Neural progenitor cell (in vitro differentiated cells): ENCODE measurements around the gene C2CD3. TPM values are rescaled to one million over a fixed set of nuclear protein-coding genes. Genes with fewer than 3 reads are reported as not detected.

ENCODE experiments used
- DNase-seq: peaks from one replicate; pipeline ENCODE4 v3.0.0-alpha.2; 2016; ENCODE audit warnings: low spot score
- H2AFZ ChIP-seq: fragments of 200-600 bp; sonication (generic); replicated peaks from 2 replicates; pipeline ENCODE4 v1.6.1; 2016; ENCODE audit warnings: antibody characterized with exemption
- H3F3A ChIP-seq: fragments of 200-600 bp; sonication (generic); 2 replicates; pipeline ENCODE4 v1.6.1; 2016; ENCODE audit warnings: antibody characterized with exemption, low read depth
- H3K27ac ChIP-seq: fragments of 200-600 bp; sonication (generic); 2 replicates; pipeline ENCODE4 v1.5.1; 2016; ENCODE audit warnings: mild to moderate bottlenecking
- H3K27me3 ChIP-seq: fragments of 200-600 bp; sonication (generic); 2 replicates; pipeline ENCODE4 v1.6.1; 2016; ENCODE audit warnings: mild to moderate bottlenecking, moderate library complexity
- H3K36me3 ChIP-seq: fragments of 200-600 bp; sonication (generic); 2 replicates; pipeline ENCODE4 v1.5.1; 2016
- H3K4me1 ChIP-seq: fragments of 200-600 bp; sonication (generic); 2 replicates; pipeline ENCODE4 v1.6.1; 2016; ENCODE audit warnings: mixed run types
- H3K4me2 ChIP-seq: fragments of 200-600 bp; sonication (generic); 2 replicates; pipeline ENCODE4 v1.6.1; 2016
- H3K4me3 ChIP-seq: fragments of 200-600 bp; sonication (generic); 2 replicates; pipeline ENCODE4 v1.5.1; 2016
- H3K79me2 ChIP-seq: fragments of 200-600 bp; sonication (generic); 2 replicates; pipeline ENCODE4 v1.6.1; 2016; ENCODE audit warnings: low read depth
- H3K9ac ChIP-seq: fragments of 200-600 bp; sonication (generic); 2 replicates; pipeline ENCODE4 v1.6.1; 2016
- H3K9me3 ChIP-seq: fragments of 200-600 bp; sonication (generic); 2 replicates; pipeline ENCODE4 v1.5.1; 2016; ENCODE audit warnings: low read depth
- H4K20me1 ChIP-seq: fragments of 200-600 bp; sonication (generic); 2 replicates; pipeline ENCODE4 v1.6.1; 2016; ENCODE audit warnings: low read depth
- H3K27ac Mint-ChIP-seq: 3 replicates; pipeline ENCODE4 v1.8.0; 2021; ENCODE audit warnings: mixed read lengths
- H3K27me3 Mint-ChIP-seq: 2 replicates; pipeline ENCODE4 v1.8.0; 2022; ENCODE audit warnings: low read depth, mild to moderate bottlenecking, inconsistent platforms, moderate library complexity, mixed read lengths; ENCODE audit not compliant: insufficient read depth
- H3K36me3 Mint-ChIP-seq: 3 replicates; pipeline ENCODE4 v1.8.0; 2021; ENCODE audit warnings: mixed read lengths
- H3K4me1 Mint-ChIP-seq: 3 replicates; pipeline ENCODE4 v1.8.0; 2021; ENCODE audit warnings: mixed read lengths
- H3K4me3 Mint-ChIP-seq: 3 replicates; pipeline ENCODE4 v1.8.0; 2021; ENCODE audit warnings: mild to moderate bottlenecking, moderate library complexity, mixed read lengths
- H3K9me3 Mint-ChIP-seq: 3 replicates; pipeline ENCODE4 v1.8.0; 2020; ENCODE audit warnings: mixed read lengths
- CTCF ChIP-seq: fragments of 200-600 bp; sonication (generic); IDR thresholded peaks from 2 replicates; pipeline ENCODE4 v1.5.1; 2017; ENCODE audit warnings: antibody characterized with exemption, mild to moderate bottlenecking
- EZH2 ChIP-seq: fragments of 200-600 bp; sonication (generic); IDR thresholded peaks from 2 replicates; pipeline ENCODE4 v1.6.1; 2017; ENCODE audit warnings: antibody characterized with exemption, mild to moderate bottlenecking, moderate library complexity
- EZH2phosphoT487 ChIP-seq: fragments of 200-600 bp; sonication (generic); IDR thresholded peaks from 2 replicates; pipeline ENCODE4 v1.6.1; 2017; ENCODE audit warnings: antibody characterized with exemption
- total RNA-seq: library from RNA; depleted of rRNA; stranded (reverse); fragments of >200 nt; gene quantifications from 2 replicates; pipeline ENCODE4 v1.2.3, GENCODE V29; 2015; ENCODE audit warnings: low replicate concordance

C2CD3 gene
- total RNA-seq, 1 donor from 2014 or later, result 19.6 TPM

DNA sequence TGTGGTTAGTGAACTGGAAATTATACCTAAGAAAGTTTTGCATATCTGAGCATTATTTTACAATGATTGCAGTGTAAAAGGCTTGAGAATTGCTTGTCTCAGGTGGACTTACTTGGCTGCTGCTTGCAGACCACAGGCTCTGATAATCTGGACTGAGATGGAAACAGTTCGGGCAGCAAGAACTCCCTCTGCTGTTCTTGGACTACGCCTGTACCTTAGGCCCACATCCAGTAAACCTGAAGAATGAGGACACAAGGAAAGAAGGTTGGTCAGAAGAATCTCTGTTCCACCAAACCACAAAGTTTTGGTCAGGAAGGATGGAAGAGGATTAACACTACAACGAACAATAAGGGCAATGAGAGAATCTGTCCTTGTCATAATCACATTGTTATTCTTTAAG, 80.1 kb downstream of the C2CD3 start:
- Histone ChIP-seq H3K27ac (no peak overlapping the region), H2AFZ (no peak overlapping the region), H3K27me3 (no peaks in the 10 kb centered on the region), H3K4me3 (no peak overlapping the region), H3K9ac (no peak overlapping the region), H3K9me3 (no peaks in the 10 kb centered on the region), H3K4me2 (no peak overlapping the region), H3K79me2 (no peaks in the 10 kb centered on the region), H3F3A (no peaks in the 10 kb centered on the region), H3K36me3 (peaks cover 4% of the 10 kb centered on the region), H4K20me1 (no peaks in the 10 kb centered on the region), H3K4me1 (no peaks in the 10 kb centered on the region)
- Mint-ChIP-seq H3K4me1 (no peaks in the 10 kb centered on the region), H3K36me3 (peaks cover 20% of the 10 kb centered on the region), H3K9me3 (no peaks in the 10 kb centered on the region), H3K27ac (no peak overlapping the region), H3K4me3 (no peak overlapping the region), H3K27me3 (no peaks in the 10 kb centered on the region)
- peak; percentile 13 for DNase-seq
- TF ChIP-seq EZH2 (no peak), EZH2phosphoT487 (no peak), CTCF (peak; percentile 12)

GRCh38 chr11:74086242-74086884, 84.4 kb downstream of the C2CD3 start:
- H3K4me3 ChIP-seq, result no peak overlapping the region
- peaks cover 6% of the 10 kb centered on the region for H3K9me3 Mint-ChIP-seq
- no peak overlapping the region for H3K4me2 ChIP-seq
- H3K27ac ChIP-seq, result no peak overlapping the region
- H3K4me3 Mint-ChIP-seq, result no peak overlapping the region
- no peak for TF ChIP-seq EZH2phosphoT487
- TF ChIP-seq CTCF, result no peak
- TF ChIP-seq EZH2, result no peak
- H3K36me3 ChIP-seq, result peaks cover 8% of the 10 kb centered on the region
- H3K79me2 ChIP-seq, result no peaks in the 10 kb centered on the region
- DNase-seq, result no peak
- H3K27me3 Mint-ChIP-seq, result no peaks in the 10 kb centered on the region
- peaks cover 39% of the 10 kb centered on the region for H3K36me3 Mint-ChIP-seq
- H3K4me1 ChIP-seq, result no peaks in the 10 kb centered on the region
- H3K27me3 ChIP-seq, result no peaks in the 10 kb centered on the region
- no peaks in the 10 kb centered on the region for H3K9me3 ChIP-seq
- no peak overlapping the region for H3K27ac Mint-ChIP-seq
- H4K20me1 ChIP-seq, result no peaks in the 10 kb centered on the region
- H3F3A ChIP-seq, result no peaks in the 10 kb centered on the region
- no peak overlapping the region for H2AFZ ChIP-seq
- no peaks in the 10 kb centered on the region for H3K4me1 Mint-ChIP-seq
- no peak overlapping the region for H3K9ac ChIP-seq

DNA sequence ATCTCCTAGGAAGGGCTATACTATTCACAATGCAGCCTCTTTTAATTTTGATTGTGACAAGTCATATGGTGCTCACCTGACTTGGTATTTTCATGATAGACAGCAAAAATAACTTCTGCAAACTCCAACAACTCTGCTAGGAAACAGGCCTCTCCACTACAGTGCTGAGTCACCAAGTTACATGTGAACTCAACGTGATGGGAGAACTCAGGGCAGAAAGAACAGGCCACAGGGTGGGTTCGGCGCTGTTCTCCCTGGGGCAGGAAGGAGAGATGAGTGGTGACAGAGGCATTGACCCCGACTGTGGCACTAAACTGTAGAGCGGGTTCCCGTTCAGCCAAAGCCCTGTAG, 85.3 kb downstream of the C2CD3 start:
- H3K9me3 Mint-ChIP-seq, result peaks cover 6% of the 10 kb centered on the region
- H3K36me3 Mint-ChIP-seq, result peaks cover 40% of the 10 kb centered on the region
- H3F3A ChIP-seq, result no peaks in the 10 kb centered on the region
- no peak overlapping the region for H3K4me3 Mint-ChIP-seq
- no peak overlapping the region for H3K4me3 ChIP-seq
- no peak for DNase-seq
- no peaks in the 10 kb centered on the region for H3K27me3 ChIP-seq
- H3K79me2 ChIP-seq, result no peaks in the 10 kb centered on the region
- H3K9ac ChIP-seq, result no peak overlapping the region
- H3K4me1 ChIP-seq, result no peaks in the 10 kb centered on the region
- no peaks in the 10 kb centered on the region for H4K20me1 ChIP-seq
- no peak overlapping the region for H2AFZ ChIP-seq
- no peak overlapping the region for H3K27ac Mint-ChIP-seq
- no peaks in the 10 kb centered on the region for H3K27me3 Mint-ChIP-seq
- H3K27ac ChIP-seq, result no peak overlapping the region
- H3K9me3 ChIP-seq, result no peaks in the 10 kb centered on the region
- TF ChIP-seq EZH2 (no peak), CTCF (no peak), EZH2phosphoT487 (no peak)
- no peaks in the 10 kb centered on the region for H3K4me1 Mint-ChIP-seq
- peaks cover 8% of the 10 kb centered on the region for H3K36me3 ChIP-seq
- no peak overlapping the region for H3K4me2 ChIP-seq
